Fibroblast of skin of abdomen (primary cell): ENCODE data around the gene SCNN1A.

Experiments
- DNase-seq: peaks from one replicate; pipeline ENCODE4 v3.0.0-alpha.2; 2013

The SCNN1A gene

GRCh38 chr12:6367969-6368892 lies 7.1 kb downstream of the SCNN1A start:
- DNase-seq = no peak

GRCh38 chr12:6367065-6367968 lies 8.0 kb downstream of the SCNN1A start:
- DNase-seq = peak; percentile 49

- no peak for DNase-seq
Observed at GRCh38 chr12:6364044-6364374, 11.4 kb downstream of the SCNN1A start.

GRCh38 chr12:6363330-6364043 lies 11.9 kb downstream of the SCNN1A start:
- DNase-seq = peak; percentile 53

- DNase-seq = no peak
Observed at GRCh38 chr12:6363010-6363329, 12.4 kb downstream of the SCNN1A start.

- DNase-seq = no peak
Observed at GRCh38 chr12:6362403-6362802, 13.0 kb downstream of the SCNN1A start.

GRCh38 chr12:6361834-6362233 lies 13.5 kb downstream of the SCNN1A start:
- no peak for DNase-seq

GRCh38 chr12:6360578-6361490 lies 14.5 kb downstream of the SCNN1A start:
- no peak for DNase-seq

GRCh38 chr12:6360080-6360571 lies 15.2 kb downstream of the SCNN1A start:
- no peak for DNase-seq

GRCh38 chr12:6358881-6359280 lies 16.5 kb downstream of the SCNN1A start:
- DNase-seq = no peak

GRCh38 chr12:6356374-6356820 lies 19.0 kb downstream of the SCNN1A start:
- DNase-seq = no peak

GRCh38 chr12:6355491-6356373 lies 19.6 kb downstream of the SCNN1A start:
- DNase-seq = no peak

GRCh38 chr12:6354495-6355393 lies 20.6 kb downstream of the SCNN1A start:
- DNase-seq = no peak

- DNase-seq = no peak
Observed at GRCh38 chr12:6352193-6353173, 22.9 kb downstream of the SCNN1A start.

- DNase-seq = no peak
Observed at GRCh38 chr12:6351622-6352021, 23.7 kb downstream of the SCNN1A start.

GRCh38 chr12:6347367-6348338 lies 27.7 kb downstream of the SCNN1A start:
- no peak for DNase-seq

GRCh38 chr12:6346942-6347341 lies 28.4 kb downstream of the SCNN1A start:
- no peak for DNase-seq
